GM19193 (cell line): ENCODE data around the gene PLSCR3.

Source experiments
- POLR2A ChIP-seq: IDR thresholded peaks from 4 replicates; pipeline ENCODE4 v1.6.1; 2011; ENCODE audit not compliant: insufficient read depth, insufficient read length; ENCODE audit errors: extremely low read depth

PLSCR3 gene

GRCh38 chr17:7380855-7381683, 13.3 kb downstream of the PLSCR3 start, which contains the start of gene TNK1:
TSS of gene TNK1 (plus strand) at chr17:7381089. CDS start at chr17:7382927, 1,838 bp downstream.
- TF ChIP-seq POLR2A, result no peak

- TF ChIP-seq POLR2A, result no peak
Observed at GRCh38 chr17:7380321-7380720, 14.0 kb downstream of the PLSCR3 start.

DNA sequence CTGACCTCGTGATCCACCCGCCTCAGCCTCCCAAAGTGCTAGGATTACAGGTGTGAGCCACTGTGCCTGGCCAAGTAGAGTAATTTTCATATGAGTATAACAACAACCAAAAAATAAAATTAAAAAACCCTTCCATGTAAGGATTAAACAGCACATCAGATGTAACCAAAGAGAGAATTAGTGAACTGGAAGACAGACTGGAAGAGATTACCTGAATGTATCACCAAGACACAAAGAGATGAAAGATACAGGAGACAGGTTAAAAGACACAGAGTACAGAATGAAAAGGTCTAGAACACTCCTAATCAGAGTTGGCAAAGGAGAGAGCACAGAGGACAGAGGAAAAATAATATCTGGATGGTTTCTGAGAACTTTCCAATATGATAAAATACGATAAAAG, 15.2 kb downstream of the PLSCR3 start:
- no peak for TF ChIP-seq POLR2A

DNA sequence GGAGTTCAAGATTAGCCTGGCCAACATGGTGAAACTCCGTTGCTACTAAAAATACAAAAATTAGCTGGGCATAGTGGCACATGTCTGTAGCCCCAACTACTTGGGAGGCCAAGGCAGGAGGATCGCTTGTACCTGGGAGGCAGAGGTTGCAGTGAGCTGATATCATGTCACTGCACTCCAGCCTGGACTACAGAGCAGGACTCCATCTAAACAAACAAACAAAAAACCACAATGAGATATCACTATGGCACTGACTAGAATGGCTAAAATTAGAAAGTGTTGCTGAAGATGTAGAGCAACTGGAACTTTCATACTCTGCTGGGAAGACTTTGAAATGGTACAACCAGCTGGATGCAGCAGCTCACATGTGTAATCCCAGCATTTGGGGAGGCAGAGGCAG, 20.0 kb downstream of the PLSCR3 start:
- TF ChIP-seq POLR2A, result no peak

DNA sequence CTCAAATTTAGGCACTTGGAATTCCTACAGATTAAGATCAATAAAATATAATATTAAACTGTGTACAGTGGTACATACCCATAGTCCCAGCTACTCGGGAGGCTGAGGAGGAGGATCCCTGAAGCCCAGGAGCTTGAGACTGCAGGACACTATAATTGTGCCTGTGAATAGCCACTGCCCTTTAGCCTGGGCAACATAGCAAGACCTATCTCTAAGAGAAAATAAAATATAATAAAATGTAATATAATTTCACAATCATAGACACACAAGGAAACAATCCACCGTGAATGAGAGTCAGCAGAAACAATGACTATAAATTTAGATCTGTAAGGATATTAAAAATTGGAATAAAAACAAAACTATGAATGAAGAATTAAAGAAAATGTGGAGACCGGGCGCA, 23.5 kb downstream of the PLSCR3 start:
- TF ChIP-seq POLR2A, result no peak

DNA sequence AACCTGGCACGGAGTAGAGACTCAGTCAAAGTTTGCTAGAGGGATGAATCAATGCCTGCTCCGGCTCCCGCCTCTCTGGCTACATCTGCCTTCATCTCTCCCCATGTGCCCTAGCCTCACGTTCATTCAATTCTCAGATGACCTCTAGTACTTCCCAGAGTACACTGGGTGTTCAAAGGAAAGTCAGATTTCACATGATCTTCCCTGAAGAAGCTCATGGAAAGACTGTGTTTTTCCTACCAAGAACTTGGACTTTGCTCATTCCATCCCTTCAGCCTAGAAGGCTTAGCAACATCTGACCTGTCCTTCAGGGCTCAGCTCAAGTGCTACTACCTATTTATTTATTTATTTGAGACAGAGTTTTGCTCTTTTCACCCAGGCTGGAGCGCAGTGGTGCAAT, 24.5 kb downstream of the PLSCR3 start:
- no peak for TF ChIP-seq POLR2A

DNA sequence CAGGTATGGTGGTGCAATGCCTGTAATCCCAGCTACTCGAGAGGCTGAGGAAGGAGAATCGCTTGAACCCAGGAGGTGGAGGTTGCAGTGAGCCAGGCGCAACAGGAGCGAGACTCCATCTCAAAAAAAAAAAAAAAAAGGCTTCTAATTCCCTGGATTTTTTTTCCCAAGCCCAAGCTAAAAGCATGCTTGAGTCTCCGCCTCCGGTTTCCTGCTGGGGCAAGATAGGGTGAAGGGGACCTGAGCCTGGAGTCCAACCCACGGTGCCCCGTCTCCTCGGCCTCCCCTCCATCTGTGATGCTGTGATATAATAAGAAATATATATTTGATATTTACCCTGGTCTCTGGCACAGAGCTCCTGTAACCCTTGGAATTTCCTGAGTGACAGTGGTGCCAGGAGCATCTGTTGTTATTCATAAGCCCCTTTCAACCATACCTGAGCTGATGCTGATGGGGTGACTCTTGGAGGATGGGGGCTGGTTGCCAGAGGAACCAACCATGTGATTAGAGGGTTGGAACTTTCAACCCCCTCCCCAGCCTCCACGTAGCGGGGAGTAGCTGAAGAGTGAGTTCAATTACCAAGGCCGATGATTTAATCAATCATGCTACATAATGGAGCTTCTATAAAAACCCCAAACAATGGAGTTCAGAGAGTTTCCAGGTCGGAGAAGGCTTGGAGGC, 26.3 kb downstream of the PLSCR3 start:
- no peak for TF ChIP-seq POLR2A

DNA sequence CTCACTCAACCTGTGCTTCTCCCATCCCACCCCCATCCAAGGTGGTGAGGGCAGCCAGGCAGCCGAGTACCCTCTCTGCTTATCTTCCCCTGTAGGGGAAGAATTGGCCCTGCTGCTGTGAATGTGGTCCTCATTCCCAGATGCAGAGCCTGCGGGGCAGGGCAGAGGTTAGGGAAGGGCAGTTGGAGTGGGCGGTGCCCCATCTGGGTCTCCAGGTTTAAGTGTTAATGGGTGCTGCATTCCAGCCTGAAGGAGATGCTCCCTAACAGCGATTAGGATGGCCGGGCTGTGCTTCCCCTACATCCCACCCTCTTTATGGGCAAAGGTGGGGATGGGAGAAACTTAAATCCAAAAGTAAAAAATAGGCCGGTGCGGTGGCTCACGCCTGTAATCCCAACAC, 27.2 kb downstream of the PLSCR3 start:
- TF ChIP-seq POLR2A, result no peak

- TF ChIP-seq POLR2A, result no peak
Observed at GRCh38 chr17:7363311-7363710, 31.0 kb downstream of the PLSCR3 start.

DNA sequence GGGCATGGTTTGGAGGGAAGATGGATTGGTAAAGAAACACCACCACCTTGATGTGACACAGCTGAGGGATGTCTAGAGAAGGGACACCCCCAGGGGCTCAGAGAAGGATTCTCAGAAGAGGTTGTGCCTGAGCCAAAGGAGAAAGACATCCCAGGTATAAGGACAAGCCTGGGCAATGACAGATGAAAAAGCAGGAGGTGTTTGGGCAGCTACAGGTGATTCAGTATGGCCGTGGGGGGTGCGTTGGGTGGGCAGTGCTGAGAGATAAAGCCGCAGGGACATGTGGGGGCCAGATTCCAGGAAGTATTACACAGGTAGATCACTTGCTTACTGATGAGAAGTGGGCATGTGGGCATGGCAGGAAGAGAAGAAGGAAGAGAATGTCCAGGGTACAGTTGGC, 32.4 kb downstream of the PLSCR3 start:
- no peak for TF ChIP-seq POLR2A

GRCh38 chr17:7357381-7357780, 36.9 kb downstream of the PLSCR3 start:
- no peak for TF ChIP-seq POLR2A

GRCh38 chr17:7356756-7357155, 37.6 kb downstream of the PLSCR3 start:
- no peak for TF ChIP-seq POLR2A

GRCh38 chr17:7356072-7356549, 38.2 kb downstream of the PLSCR3 start:
- no peak for TF ChIP-seq POLR2A

GRCh38 chr17:7355573-7355972, 38.8 kb downstream of the PLSCR3 start:
- no peak for TF ChIP-seq POLR2A

- TF ChIP-seq POLR2A, result no peak
Observed at GRCh38 chr17:7355053-7355452, 39.3 kb downstream of the PLSCR3 start, which contains the start of gene TMEM95. TSS of gene TMEM95 (plus strand) at chr17:7355156. CDS start at chr17:7355205, 49 bp downstream.
